Renal cortical epithelial cell (primary cell): ENCODE measurements around the gene LRRC40. TPM values are rescaled to one million over a fixed set of nuclear protein-coding genes. Genes with fewer than 3 reads are reported as not detected.
A peak's percentile ranks its signal among the peaks of the same experiment; 100 is the strongest.
"Not testable (repeated sequence)": the region's sequence is repeated elsewhere in the genome, so short reads cannot be mapped to it uniquely, and the experiment has no call there.

Experiments used
- DNase-seq: peaks from one replicate; pipeline ENCODE4 v3.0.0-alpha.2; 2011; ENCODE audit warnings: low read depth
- total RNA-seq: library from RNA; depleted of rRNA; stranded (reverse); fragments of >200 nt; gene quantifications from 2 replicates; pipeline ENCODE4 v1.2.3, GENCODE V29; 2014

Gene LRRC40
- total RNA-seq: 36.4 and 45.7 TPM in 2 replicates

GRCh38 chr1:70205434-70206118, at the start of gene LRRC40:
LRRC40 (minus strand) TSS chr1:70205579; CDS start chr1:70205540, 39 bp downstream.
- peak; percentile 85 for DNase-seq

GRCh38 chr1:70248729-70249128, 43.4 kb upstream of the LRRC40 start:
- DNase-seq: no peak

DNA sequence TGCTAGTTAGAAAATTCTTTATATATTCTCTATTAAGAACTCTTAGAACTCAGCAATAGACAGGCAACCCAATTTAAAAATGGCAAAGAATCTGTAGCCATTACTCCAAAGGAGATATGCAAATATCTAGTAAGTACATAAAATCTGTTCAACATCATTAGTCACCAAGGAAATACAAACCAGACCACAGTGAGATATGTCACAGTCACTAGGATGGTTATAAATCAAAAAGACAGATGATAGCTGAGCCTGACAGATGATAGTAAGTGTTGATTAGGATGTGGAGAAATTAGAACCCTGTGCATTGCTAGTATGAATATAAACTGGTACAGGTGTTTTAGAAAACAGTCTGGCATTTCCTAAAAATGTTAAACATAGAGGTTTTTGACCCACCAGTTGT, 42.4 kb upstream of the LRRC40 start:
- DNase-seq: no peak

DNA sequence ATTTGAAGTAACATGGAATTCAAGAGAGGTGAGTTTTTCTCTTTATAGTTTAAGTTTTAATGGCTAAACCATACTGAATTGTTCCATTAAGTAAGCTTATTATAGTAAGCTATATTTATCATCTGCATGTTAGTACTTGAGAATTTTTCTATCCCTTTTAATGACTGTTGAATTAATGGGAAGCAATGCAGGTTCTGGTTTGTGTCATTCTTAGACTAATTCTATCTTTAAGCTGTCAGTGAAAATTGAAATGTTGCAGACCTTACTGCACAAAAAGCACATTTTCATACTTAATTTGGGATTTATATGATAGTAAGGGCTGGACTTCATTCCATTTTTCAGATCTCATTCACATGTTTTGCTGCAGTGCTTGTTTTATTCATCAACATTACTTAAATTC, 41.7 kb upstream of the LRRC40 start:
- DNase-seq: no peak

GRCh38 chr1:70239940-70240339, 34.6 kb upstream of the LRRC40 start:
- no peak for DNase-seq

GRCh38 chr1:70234733-70235132, 29.4 kb upstream of the LRRC40 start:
- DNase-seq: no peak

- DNase-seq: no peak
Observed at GRCh38 chr1:70231475-70231874, 26.1 kb upstream of the LRRC40 start.

DNA sequence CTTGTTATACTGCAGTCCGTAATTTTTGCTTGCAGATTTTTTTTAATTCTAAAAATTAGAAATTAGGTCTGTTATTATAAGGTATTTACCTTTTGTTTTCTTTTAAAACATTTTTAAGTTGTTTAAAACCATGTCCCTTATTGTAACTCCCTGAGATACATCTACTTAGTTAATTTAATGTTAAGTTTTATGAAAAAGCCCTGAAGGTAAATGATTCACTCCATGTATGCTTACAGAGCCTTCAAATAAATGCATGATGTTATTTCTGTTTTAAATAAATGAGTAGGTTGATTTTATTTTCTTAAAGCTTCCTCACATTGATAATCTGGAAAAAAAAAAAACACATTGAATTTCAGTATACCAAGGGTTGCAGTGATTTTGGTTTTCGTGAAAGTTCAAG, 23.3 kb upstream of the LRRC40 start:
- DNase-seq: no peak

GRCh38 chr1:70227439-70227838, 22.1 kb upstream of the LRRC40 start:
- DNase-seq: no peak

GRCh38 chr1:70224954-70225353, 19.6 kb upstream of the LRRC40 start:
- no peak for DNase-seq

DNA sequence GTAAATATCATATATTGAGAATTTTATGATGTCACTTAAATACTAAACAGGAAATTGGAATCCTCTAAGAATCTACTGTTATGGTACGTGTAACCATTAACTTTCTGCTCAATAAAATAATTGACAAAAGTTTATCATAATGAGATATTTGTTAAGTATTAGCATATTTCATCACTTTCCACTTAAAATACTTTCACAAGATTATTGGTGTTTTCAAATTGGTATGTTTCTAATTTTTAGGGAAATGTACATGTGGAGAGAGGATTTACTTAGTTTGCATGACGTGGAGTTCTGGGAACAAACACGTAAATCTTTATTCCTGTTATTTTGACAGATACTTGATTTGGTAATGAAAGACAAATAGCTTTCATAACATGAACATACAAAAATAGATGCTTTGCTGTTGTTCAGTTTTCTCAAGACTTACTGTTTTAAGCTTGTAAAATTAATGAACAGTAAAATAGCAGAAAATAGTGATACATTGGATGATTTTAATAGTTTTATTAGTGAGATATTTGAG, 17.4 kb upstream of the LRRC40 start:
- no peak for DNase-seq

- DNase-seq: peak; percentile 76
Observed at GRCh38 chr1:70221238-70222121, 16.1 kb upstream of the LRRC40 start, which contains the start of gene SRSF11. SRSF11 (plus strand) TSS chr1:70221380; CDS start chr1:70221637, 257 bp downstream.

GRCh38 chr1:70220517-70221237, 15.3 kb upstream of the LRRC40 start:
- DNase-seq: peak; percentile 22

DNA sequence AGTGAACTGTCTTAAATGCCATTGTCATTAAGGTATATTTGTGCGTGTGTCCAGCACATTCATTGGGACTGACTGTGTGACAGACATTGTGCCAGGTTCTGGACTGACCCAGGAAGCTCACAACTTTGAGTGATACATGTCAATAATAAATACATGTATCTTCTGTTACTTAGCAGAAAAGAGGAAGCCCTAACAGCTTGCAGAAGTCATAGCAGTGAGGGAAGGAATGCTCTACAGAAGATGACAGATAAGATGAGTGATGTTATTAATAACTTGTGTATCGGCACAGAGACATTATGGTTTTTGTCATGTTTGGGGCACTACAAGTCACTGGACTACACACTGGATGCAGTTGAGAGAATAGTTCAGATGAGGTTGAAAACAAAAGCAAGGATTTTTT, 14.6 kb upstream of the LRRC40 start:
- DNase-seq: no peak

- DNase-seq: no peak
Observed at GRCh38 chr1:70211541-70211940, 6.2 kb upstream of the LRRC40 start.

DNA sequence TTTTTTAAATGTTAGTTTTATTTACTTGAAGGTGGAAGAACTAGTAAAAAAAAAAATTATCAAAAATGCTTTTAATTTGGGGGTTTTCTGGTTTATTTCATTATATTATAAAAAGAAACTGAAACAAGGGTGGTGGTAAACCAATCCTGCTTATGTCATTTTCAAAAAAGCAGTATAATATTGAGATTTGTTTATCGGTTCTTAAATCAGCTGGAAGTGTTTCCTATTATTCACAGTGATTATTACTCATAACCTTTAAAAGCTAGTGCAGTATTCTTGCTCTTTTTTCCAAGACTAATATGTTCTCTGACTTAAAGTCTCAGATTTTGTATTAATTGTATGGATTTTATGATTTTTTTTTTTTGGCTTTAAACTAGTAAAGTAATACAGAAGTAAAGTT, 5.4 kb upstream of the LRRC40 start:
- DNase-seq: no peak

DNA sequence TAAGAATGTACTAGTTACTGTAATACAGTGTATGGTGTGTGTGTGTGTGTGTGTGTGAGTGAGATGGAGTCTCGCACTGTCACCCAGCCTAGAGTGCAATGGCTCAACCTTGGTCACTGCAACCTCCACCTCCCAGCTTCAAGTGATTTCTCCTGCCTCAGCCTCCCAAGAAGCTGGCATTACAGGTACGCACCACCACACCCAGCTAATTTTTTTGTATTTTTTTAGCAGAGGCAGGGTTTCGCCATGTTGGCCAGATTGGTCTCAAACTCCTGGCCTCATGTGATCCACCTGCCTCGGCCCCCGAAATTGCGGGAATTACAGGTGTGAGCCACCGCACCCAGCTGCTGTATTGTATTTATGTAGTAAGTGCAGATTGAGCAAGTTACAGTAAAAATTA, 2.9 kb upstream of the LRRC40 start:
- no peak for DNase-seq

GRCh38 chr1:70207492-70207891, 2.1 kb upstream of the LRRC40 start:
- DNase-seq: no peak

- DNase-seq: not testable (repeated sequence)
Observed at GRCh38 chr1:70206833-70207232, 1.5 kb upstream of the LRRC40 start.

DNA sequence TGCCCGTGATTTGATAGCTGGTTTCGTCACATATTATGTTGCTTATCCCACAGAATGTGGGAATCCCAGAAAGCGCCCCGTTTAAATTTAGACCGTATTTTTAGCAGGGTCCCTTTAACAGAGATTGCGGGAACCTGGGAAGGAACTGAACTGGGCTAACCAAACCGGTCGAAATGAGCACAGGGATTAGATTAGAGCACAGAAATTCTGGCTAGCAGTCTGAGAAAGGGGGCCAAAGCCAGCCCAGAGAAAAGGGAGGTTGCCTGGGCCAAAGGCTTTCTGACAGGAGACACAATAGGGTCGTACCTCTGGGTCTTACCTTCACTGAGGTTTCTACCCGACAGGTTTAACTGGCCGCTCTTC, 327 bp downstream of the LRRC40 start:
- no peak for DNase-seq

DNA sequence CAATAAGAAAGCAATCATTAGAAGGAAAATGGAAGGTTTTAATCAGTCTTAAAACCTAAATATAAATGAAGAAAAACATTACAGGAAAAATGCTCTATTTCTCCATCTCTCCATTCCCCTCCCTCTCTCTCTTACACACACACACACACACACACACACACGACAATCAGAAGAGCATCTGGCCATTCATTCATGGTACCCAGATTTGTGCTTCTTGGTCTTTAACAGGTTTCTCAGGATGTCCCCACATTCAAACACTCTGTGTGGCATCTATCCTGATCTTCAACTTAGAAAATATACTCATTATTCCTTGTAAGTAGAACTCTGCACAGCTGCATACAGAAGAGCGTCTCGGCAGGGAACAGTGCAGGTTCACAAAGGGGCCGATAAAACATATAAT, 779 bp downstream of the LRRC40 start:
- no peak for DNase-seq

DNA sequence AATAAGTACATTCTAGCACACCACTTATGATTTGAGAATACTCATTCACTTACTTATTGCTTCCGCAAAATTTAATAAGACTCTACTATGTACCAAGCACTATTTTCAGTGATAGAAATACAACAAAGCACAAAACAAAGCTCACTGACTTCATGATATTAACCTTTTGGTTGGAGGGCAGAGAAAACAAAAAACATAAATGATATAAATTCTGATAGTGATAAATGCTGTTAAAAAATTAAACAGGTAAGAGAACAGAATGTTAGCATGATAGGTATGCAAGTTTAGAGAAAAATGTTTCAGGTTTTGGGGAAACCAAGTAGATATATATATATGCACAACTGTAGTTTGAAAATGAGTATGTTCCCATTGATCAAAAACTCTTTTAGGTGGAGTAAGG, 1.2 kb downstream of the LRRC40 start:
- DNase-seq: no peak
